Kidney (tissue), 14 donors: ENCODE results near the gene QRICH1. TPM values are rescaled to one million over a fixed set of nuclear protein-coding genes. Genes with fewer than 3 reads are reported as not detected.
A peak's percentile ranks its signal among the peaks of the same experiment; 100 is the strongest.

Experiments used
- DNase-seq, 5 donors: peaks; one replicate each; pipeline ENCODE4 v3.0.0-alpha.2; 2013 to 2020
- FAIRE-seq: peaks from 2 replicates; lab custom pipeline; 2012; peaks lifted over from hg19 to GRCh38; lab: Jason Lieb, UNC
- H3K27ac ChIP-seq, 2 donors: one replicate each; pipeline ENCODE4 v1.7.0; 2013; ENCODE audit warnings: low read depth in 2 of 2, low read length in 2 of 2, inconsistent platforms in 1 of 2
- H3K27me3 ChIP-seq: one replicate; pipeline ENCODE4 v1.7.1; 2013; ENCODE audit warnings: low read length, inconsistent platforms; ENCODE audit not compliant: control insufficient read depth, insufficient read depth
- H3K36me3 ChIP-seq, 3 donors: one replicate each; pipeline versions ENCODE4 v1.7.0 to v1.7.1; 2013; ENCODE audit warnings: low read length in 3 of 3, control low read depth in 1 of 3, inconsistent platforms in 1 of 3; ENCODE audit not compliant: insufficient read depth in 3 of 3, control insufficient read depth in 2 of 3
- H3K4me1 ChIP-seq, 3 donors: one replicate each; pipeline versions ENCODE4 v1.7.0 to v1.7.1; 2013; ENCODE audit warnings: low read length in 3 of 3, inconsistent platforms in 1 of 3, low read depth in 1 of 3; ENCODE audit not compliant: control insufficient read depth in 2 of 3, insufficient read depth in 2 of 3
- H3K4me3 ChIP-seq, 3 donors: one replicate each; pipeline versions ENCODE4 v1.7.0 to v1.8.1; 2013; ENCODE audit warnings: low read length in 3 of 3, control low read depth in 1 of 3, inconsistent platforms in 1 of 3
- H3K9ac ChIP-seq, 3 donors: one replicate each; pipeline versions ENCODE4 v1.7.0 to v1.7.1; 2013; ENCODE audit warnings: low read length in 3 of 3, control low read depth in 1 of 3, inconsistent platforms in 1 of 3
- H3K9me3 ChIP-seq, 3 donors: one replicate each; pipeline versions ENCODE4 v1.7.0 to v1.7.1; 2013; ENCODE audit warnings: low read length in 3 of 3, control low read depth in 1 of 3, inconsistent platforms in 1 of 3; ENCODE audit not compliant: control insufficient read depth in 2 of 3, insufficient read depth in 1 of 3
- CTCF ChIP-seq: IDR thresholded peaks from 3 replicates; pipeline ENCODE4 v1.5.1; 2012; ENCODE audit warnings: mild to moderate bottlenecking, moderate library complexity, borderline replicate concordance; ENCODE audit not compliant: insufficient read depth; ENCODE audit errors: extremely low read depth
- intact Hi-C: fragments of 100-400 bp; cut with DNase I; formaldehyde crosslinking; loops from one replicate; pipeline ENCODE4 v1.11.1; 2022
- polyA plus RNA-seq: library from polyadenylated mRNA; stranded (reverse); fragments of 350-450 nt; fragmentation: Illumina TruSeq; extraction: RNeasy Lipid Tissue Mini Kit (QIAGEN cat#74804); gene quantifications from one replicate; pipeline ENCODE4 v1.2.3, GENCODE V29; 2014; ENCODE audit warnings: low read depth, low replicate concordance; ENCODE audit not compliant: insufficient read depth
- total RNA-seq: library from RNA; stranded (reverse); fragmentation: NEBNext Ultra II Directional; extraction: Animal tissue kit (Norgen Biotek cat#: 25700); gene quantifications from one replicate; pipeline ENCODE4 v1.2.1, GENCODE V29; 2021
- donor health status: control.
- donor health status: control.
- donor health status: control.
- donor health status: control.
- donor health status: control.
- donor health status: DM: yes; HTN: yes; CAD: no.
- donor health status: Normal renal cell carcinoma (clear cell type).

The QRICH1 gene
- total and polyA plus RNA-seq, 2 donors from 2014 or later: 23.0 to 92.1 TPM

- intact Hi-C loops: no loop called here
- peak in 1 of 5 donors; percentile 51 for DNase-seq
Measured at GRCh38 chr3:49098429-49098828, 4.6 kb upstream of the QRICH1 start.

GRCh38 chr3:49092938-49093852 is 676 bp downstream of the QRICH1 start:
- FAIRE-seq: no peak
- peak; percentile 84 to 91 (median 88) for DNase-seq
- peaks cover 0 to 15% (median 11%) of the 10 kb centered on the region in 3 donors for H3K4me1 ChIP-seq

More at GRCh38 chr3:49098429-49098828, 4.6 kb upstream of the QRICH1 start:
- Histone ChIP-seq H3K36me3 (peaks cover 14 to 51% (median 46%) of the 10 kb centered on the region in 3 donors), H3K27ac (no peak overlapping the region), H3K27me3 (no peaks in the 10 kb centered on the region), H3K4me1 (peaks cover 0 to 8% (median 6%) of the 10 kb centered on the region in 3 donors), H3K9me3 (no peaks in the 10 kb centered on the region), H3K4me3 (no peak overlapping the region), H3K9ac (no peak overlapping the region)
- TF ChIP-seq CTCF: no peak
- FAIRE-seq: no peak

DNA sequence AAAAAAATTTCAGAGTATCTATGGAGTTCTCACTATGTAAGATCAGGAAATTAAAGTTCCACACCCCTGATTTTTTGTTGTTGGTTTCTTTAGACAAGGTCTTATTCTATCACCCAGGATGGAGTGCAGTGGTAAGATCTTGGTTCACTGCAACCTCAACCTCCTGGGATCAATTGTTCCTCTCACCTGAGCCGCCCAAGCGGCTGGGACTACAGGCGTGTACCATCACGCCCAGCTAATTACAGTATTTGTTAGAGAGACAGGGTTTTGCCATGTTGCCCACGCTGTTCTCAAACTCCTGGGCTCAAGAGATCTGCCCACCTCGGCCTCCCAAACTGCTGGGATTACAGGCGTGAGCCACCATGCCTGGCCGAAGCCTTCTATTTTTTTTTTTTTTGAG is 12.4 kb downstream of the QRICH1 start:
- H3K9ac ChIP-seq: no peak overlapping the region
- H3K36me3 ChIP-seq: peaks cover 0 to 4% (median 3%) of the 10 kb centered on the region in 3 donors
- no peak for TF ChIP-seq CTCF
- intact Hi-C loops: no loop called here
- no peaks in the 10 kb centered on the region for H3K9me3 ChIP-seq
- H3K27me3 ChIP-seq: no peaks in the 10 kb centered on the region
- no peak overlapping the region for H3K4me3 ChIP-seq
- no peak overlapping the region for H3K27ac ChIP-seq
- no peaks in the 10 kb centered on the region for H3K4me1 ChIP-seq
- FAIRE-seq (no peak), DNase-seq (no peak)

More at GRCh38 chr3:49092938-49093852, 676 bp downstream of the QRICH1 start:
- Histone ChIP-seq H3K27ac (peak overlapping the region; percentile 91 to 93), H3K36me3 (peaks cover 0 to 8% (median 4%) of the 10 kb centered on the region in 3 donors), H3K9ac (peak overlapping the region; percentile 56 to 90 (median 74)), H3K4me3 (peak overlapping the region; percentile 78 to 98 (median 93)), H3K27me3 (no peaks in the 10 kb centered on the region), H3K9me3 (no peaks in the 10 kb centered on the region)
- TF ChIP-seq CTCF: no peak
- intact Hi-C loops: no loop called here
